ENCODE results near the gene CCL3.

- TF ChIP-seq CTCF (IDR thresholded peaks at IDR 0.05; ENCODE audit: extremely low read depth in 1 of 2, insufficient read depth in 1 of 2, low read depth in 1 of 2, low read length in 2 of 2) = no peak
- TF ChIP-seq POLR2AphosphoS5 (IDR thresholded peaks at IDR 0.05; ENCODE audit: insufficient read depth, low read depth, low read length) = no peak
These were observed at the start of gene CCL3 for GRCh38 chr17:36089888-36090836.
